Brain microvascular endothelial cell (primary cell): Measurements from ENCODE around the gene JAG1.

Experiments used
- DNase-seq: peaks from one replicate; pipeline ENCODE4 v3.0.0-alpha.2; 2020
- H3K27ac ChIP-seq: fragments of 250-450 bp; sonication (Bioruptor Pico); 2 replicates; pipeline ENCODE4 v1.5.1; 2020; ENCODE audit warnings: mild to moderate bottlenecking, moderate library complexity
- H3K27me3 ChIP-seq: fragments of 250-450 bp; sonication (Bioruptor Pico); replicated peaks from 2 replicates; pipeline ENCODE4 v1.5.1; 2020; ENCODE audit warnings: mild to moderate bottlenecking
- H3K36me3 ChIP-seq: fragments of 250-450 bp; sonication (Bioruptor Pico); replicated peaks from 2 replicates; pipeline ENCODE4 v1.5.1; 2020; ENCODE audit warnings: mild to moderate bottlenecking
- H3K4me3 ChIP-seq: 2 replicates; pipeline ENCODE4 v1.5.1; 2011; ENCODE audit warnings: low read depth, mild to moderate bottlenecking, control low read depth, low read length, moderate library complexity
- in situ Hi-C: cut with HindIII; loops from 2 replicates; pipeline ENCODE4 v1.10.0; 2017; ENCODE audit warnings: low sequenced_read_pairs, low pct_ligation_motif_present
- TF ChIP-seq, protein P1 (sequence below): IDR thresholded peaks from 2 replicates; pipeline ENCODE4 v1.5.1; 2011; ENCODE audit warnings: low read depth, mild to moderate bottlenecking, moderate library complexity, low read length, control low read depth, inconsistent platforms; ENCODE audit errors: missing control alignments

JAG1 gene

DNA sequence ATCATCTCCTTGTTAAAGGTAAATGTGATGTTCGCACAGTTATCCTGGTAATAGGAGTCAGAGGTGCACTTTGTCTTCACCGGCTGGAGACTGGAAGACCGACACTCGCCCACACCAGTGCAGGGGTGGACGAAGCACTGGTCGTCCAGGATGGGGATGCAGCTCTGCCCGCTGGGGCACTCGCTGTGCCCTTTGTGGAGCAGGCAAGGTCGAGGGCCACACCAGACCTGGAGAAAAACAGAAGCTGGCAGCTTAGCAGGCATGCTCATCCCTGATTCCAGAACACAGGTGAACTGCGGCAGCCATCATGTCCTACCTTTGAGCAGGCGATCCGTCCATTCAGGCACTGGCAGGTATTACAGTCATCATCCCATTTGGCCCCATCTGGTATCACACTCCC lies 32.3 kb downstream of the JAG1 start:
- H3K36me3 ChIP-seq, result peaks cover 77% of the 10 kb centered on the region

GRCh38 chr20:10640897-10641296 lies 32.9 kb downstream of the JAG1 start:
- peaks cover 71% of the 10 kb centered on the region for H3K36me3 ChIP-seq
- in situ Hi-C loops, result no loop called here

More for the DNA sequence above, 32.3 kb downstream of the JAG1 start:
- Histone ChIP-seq H3K27me3 (no peaks in the 10 kb centered on the region), H3K27ac (no peak overlapping the region), H3K4me3 (no peak overlapping the region)
- in situ Hi-C loops, result no loop called here
- DNase-seq, result no peak
- TF ChIP-seq, protein P1, sequence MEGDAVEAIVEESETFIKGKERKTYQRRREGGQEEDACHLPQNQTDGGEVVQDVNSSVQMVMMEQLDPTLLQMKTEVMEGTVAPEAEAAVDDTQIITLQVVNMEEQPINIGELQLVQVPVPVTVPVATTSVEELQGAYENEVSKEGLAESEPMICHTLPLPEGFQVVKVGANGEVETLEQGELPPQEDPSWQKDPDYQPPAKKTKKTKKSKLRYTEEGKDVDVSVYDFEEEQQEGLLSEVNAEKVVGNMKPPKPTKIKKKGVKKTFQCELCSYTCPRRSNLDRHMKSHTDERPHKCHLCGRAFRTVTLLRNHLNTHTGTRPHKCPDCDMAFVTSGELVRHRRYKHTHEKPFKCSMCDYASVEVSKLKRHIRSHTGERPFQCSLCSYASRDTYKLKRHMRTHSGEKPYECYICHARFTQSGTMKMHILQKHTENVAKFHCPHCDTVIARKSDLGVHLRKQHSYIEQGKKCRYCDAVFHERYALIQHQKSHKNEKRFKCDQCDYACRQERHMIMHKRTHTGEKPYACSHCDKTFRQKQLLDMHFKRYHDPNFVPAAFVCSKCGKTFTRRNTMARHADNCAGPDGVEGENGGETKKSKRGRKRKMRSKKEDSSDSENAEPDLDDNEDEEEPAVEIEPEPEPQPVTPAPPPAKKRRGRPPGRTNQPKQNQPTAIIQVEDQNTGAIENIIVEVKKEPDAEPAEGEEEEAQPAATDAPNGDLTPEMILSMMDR, result no peak

DNA sequence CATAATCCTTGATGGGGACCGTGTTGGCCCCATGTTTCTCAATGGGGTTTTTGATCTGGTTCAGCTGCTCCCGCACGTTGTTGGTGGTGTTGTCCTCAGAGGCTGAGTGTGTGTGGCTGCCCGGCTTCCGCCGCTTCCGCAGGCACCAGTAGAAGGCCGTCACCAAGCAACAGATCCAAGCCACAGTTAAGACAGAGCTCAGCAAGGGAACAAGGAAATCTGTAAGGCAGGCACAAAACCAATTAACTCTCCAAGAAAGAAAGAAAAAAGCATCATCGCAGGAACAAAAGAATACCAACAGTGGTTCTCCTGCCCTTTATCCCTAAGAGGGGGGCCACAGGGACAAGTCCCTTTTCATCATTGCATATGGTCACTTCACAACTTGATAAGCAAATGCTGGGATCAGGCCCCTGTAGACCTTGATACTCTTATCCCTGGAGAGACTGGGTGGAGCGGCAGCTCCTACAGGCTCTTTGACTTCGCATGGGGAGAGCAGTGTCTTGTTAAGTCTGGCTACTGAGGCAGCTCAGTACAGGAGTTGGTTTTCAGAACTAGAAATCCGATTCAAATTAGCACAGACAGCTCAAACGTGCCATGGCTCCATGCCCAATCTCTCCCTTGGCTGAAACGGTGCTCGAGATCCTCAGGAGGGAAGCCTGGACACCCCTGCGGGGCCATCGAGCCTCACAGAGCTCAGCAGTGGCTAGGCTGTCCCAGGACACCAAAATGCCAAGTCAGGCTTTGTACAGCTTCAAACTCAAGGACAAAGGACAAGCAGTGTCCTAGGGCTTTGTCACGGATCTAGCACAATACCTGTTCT lies 33.9 kb downstream of the JAG1 start:
- TF ChIP-seq, protein P1, result no peak
- peaks cover 62% of the 10 kb centered on the region for H3K36me3 ChIP-seq
- no peak overlapping the region for H3K4me3 ChIP-seq
- in situ Hi-C loops, result no loop called here
- peak; percentile 77 for DNase-seq
- H3K27ac ChIP-seq, result peak overlapping the region; percentile 73
- H3K27me3 ChIP-seq, result no peaks in the 10 kb centered on the region

More at GRCh38 chr20:10640897-10641296, 32.9 kb downstream of the JAG1 start:
- DNase-seq, result no peak
- H3K27me3 ChIP-seq, result no peaks in the 10 kb centered on the region
- H3K4me3 ChIP-seq, result no peak overlapping the region
- TF ChIP-seq, protein P1, result no peak
- no peak overlapping the region for H3K27ac ChIP-seq

DNA sequence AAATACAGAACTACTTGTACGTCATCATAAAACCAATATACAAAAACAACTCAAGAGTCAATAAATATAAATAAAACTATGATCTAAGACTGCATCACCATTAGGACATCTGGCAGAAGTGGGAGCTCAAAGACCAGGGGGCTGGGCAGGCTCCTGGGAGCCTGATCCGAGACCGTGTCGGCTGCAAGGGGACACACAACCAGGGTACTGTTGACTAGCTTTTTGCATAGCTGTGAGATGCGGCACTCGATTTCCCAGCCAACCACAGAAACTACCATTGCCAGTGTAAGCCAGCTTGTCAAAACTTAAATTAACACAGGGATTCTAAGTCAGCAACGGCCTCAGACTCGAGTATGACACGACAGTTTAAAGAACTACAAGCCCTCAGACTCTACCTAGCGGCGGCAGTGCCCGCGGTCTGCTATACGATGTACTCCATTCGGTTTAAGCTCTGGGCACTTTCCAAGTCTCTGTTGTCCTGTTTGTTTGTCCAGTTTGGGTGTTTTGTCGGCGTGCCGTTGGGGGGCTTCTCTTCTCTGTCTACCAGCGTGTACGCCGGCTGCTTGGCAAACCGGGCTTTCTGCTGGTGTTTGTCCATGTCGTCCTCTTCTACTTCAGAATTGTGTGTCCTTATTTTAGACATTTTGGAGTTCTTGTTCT lies 34.6 kb downstream of the JAG1 start:
- Histone ChIP-seq H3K4me3 (no peak overlapping the region), H3K27me3 (no peaks in the 10 kb centered on the region), H3K27ac (peak overlapping the region; percentile 73), H3K36me3 (peaks cover 54% of the 10 kb centered on the region)
- in situ Hi-C loops, result no loop called here
- DNase-seq, result no peak
- TF ChIP-seq, protein P1, result no peak

DNA sequence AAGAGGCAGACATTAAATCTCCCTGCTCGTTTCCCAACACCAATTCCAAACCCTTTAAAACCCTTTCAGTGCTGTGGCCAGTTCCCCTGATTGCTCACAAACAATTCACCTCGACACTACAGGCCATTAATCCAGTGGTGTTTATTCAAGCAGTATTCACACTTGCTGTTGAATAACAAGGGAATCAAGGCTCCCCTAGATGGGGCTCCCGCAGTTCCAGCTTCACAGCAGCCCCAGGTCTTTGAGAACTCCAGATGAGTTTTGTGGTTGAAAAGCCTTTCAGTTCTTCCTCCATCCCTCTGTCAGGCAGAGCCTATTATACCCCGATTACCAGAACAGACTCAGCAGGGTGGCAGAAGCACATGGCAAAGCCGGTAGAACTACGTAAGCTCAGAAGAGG lies 36.2 kb downstream of the JAG1 start:
- TF ChIP-seq, protein P1, result no peak
- Histone ChIP-seq H3K36me3 (peaks cover 41% of the 10 kb centered on the region), H3K27ac (peak overlapping the region; percentile 71), H3K4me3 (no peak overlapping the region), H3K27me3 (no peaks in the 10 kb centered on the region)
- no peak for DNase-seq
- in situ Hi-C loops, result no loop called here
